Muscle of leg (tissue), 11 donors: ENCODE measurements around the gene SLC19A2. TPM values are rescaled to one million over a fixed set of nuclear protein-coding genes. Genes with fewer than 3 reads are reported as not detected.
"Not testable (repeated sequence)": the region's sequence is repeated elsewhere in the genome, so short reads cannot be mapped to it uniquely, and the experiment has no call there.

Experiments used
- DNase-seq: peaks from one replicate; pipeline ENCODE4 v3.0.0; 2013
- H3K27ac ChIP-seq: one replicate; pipeline ENCODE4 v1.5.1; 2013; ENCODE audit warnings: mild to moderate bottlenecking, low read length, control low read depth
- H3K27me3 ChIP-seq: one replicate; pipeline ENCODE4 v1.6.1; 2013; ENCODE audit warnings: low read length; ENCODE audit not compliant: control insufficient read depth, insufficient read depth
- H3K36me3 ChIP-seq: one replicate; pipeline ENCODE4 v1.6.1; 2013; ENCODE audit warnings: low read length; ENCODE audit not compliant: control insufficient read depth, insufficient read depth
- H3K4me1 ChIP-seq: one replicate; pipeline ENCODE4 v1.6.1; 2013; ENCODE audit warnings: low read length; ENCODE audit not compliant: control insufficient read depth, insufficient read depth
- H3K4me3 ChIP-seq: one replicate; pipeline ENCODE4 v1.5.1; 2013; ENCODE audit warnings: low read length, control low read depth
- H3K9me3 ChIP-seq: replicated peaks from 2 replicates; pipeline ENCODE4 v1.6.1; 2013; ENCODE audit warnings: low read depth, low read length; ENCODE audit not compliant: control insufficient read depth
- WGBS: methylation state at CpG from one replicate; pipeline ENCODE4 v1.1.5; 2013; ENCODE audit warnings: missing lambda C conversion rate; ENCODE audit not compliant: insufficient coverage; 5-methylcytosine and 5-hydroxymethylcytosine counted together
- polyA plus RNA-seq, 8 donors: library from polyadenylated mRNA; unstranded; fragments of 120-200 nt; gene quantifications; one replicate each; pipeline versions ENCODE4 v1.2.1 to v1.2.3, GENCODE V29; 2013; ENCODE audit warnings: inconsistent platforms in 1 of 8, low replicate concordance in 1 of 8; ENCODE audit not compliant: insufficient read length in 8 of 8, insufficient read depth in 1 of 8
- total RNA-seq: library from RNA; stranded (reverse); fragments of 120-200 nt; gene quantifications from one replicate; pipeline ENCODE4 v1.2.4, GENCODE V29; 2013

SLC19A2 gene
- total and polyA plus RNA-seq, 9 donors, result 4.9 to 7.6 (median 6.8) TPM

DNA sequence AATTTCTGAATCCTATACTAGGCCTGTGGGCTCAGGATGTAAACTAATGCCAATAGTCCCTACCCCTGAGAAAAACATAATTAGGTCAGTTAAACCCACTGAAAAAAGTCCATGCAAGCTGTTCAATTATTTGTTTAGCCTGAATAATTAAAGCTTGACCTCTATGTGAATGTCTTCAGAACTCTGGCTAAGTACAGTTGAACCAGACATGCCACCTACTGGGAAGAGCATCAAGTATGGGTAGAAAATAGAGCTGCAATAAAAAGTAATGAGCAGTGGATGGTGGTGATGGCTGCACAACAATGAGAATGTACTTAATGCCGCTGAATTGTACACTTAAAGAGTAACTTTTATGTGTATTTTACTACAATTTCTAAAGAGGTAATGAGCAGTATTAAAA is 23.6 kb upstream of the SLC19A2 start:
- Histone ChIP-seq H3K9me3 (no peaks in the 10 kb centered on the region), H3K27me3 (no peaks in the 10 kb centered on the region), H3K27ac (no peak overlapping the region), H3K4me3 (no peak overlapping the region), H3K4me1 (no peaks in the 10 kb centered on the region), H3K36me3 (no peaks in the 10 kb centered on the region)
- DNase-seq, result no peak
- WGBS, result no CpG with 5 or more reads among the region's 1 CpG

GRCh38 chr1:169508432-169509338 is 22.9 kb upstream of the SLC19A2 start:
- WGBS, result no CpG with 5 or more reads among the region's 3 CpGs
- DNase-seq, result no peak
- H3K4me3 ChIP-seq, result no peak overlapping the region
- H3K9me3 ChIP-seq, result no peaks in the 10 kb centered on the region
- no peaks in the 10 kb centered on the region for H3K27me3 ChIP-seq
- H3K27ac ChIP-seq, result no peak overlapping the region
- no peaks in the 10 kb centered on the region for H3K4me1 ChIP-seq
- H3K36me3 ChIP-seq, result no peaks in the 10 kb centered on the region

DNA sequence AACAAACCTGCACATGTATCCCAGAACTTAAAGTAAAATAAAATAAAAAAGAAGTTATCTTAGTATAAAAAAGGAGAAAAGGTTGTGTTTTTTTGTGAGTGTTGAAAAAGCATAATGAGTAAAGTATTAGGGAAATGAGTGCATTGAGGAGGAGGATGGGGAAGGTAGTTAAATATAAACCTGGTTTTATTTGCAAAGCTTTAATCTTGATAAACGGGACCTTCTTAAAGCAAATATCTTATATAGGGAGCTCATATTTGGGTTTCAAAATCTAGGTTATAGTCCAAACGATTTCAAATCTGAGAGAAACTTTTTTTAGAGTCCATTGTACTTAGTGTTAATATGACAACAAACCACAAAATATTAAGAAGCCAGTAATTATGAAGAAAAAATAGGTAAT is 21.7 kb upstream of the SLC19A2 start:
- H3K9me3 ChIP-seq, result no peaks in the 10 kb centered on the region
- no peak for DNase-seq
- no peaks in the 10 kb centered on the region for H3K27me3 ChIP-seq
- H3K27ac ChIP-seq, result no peak overlapping the region
- no peaks in the 10 kb centered on the region for H3K36me3 ChIP-seq
- H3K4me3 ChIP-seq, result no peak overlapping the region
- no peaks in the 10 kb centered on the region for H3K4me1 ChIP-seq
- no CpG with 5 or more reads among the region's 2 CpGs for WGBS

- H3K4me1 ChIP-seq, DNase-seq, H3K4me3 ChIP-seq, H3K27ac ChIP-seq, H3K9me3 ChIP-seq, H3K36me3 ChIP-seq, H3K27me3 ChIP-seq: not testable (repeated sequence)
- no CpG with 5 or more reads among the region's 2 CpGs for WGBS
These were observed 17.9 kb upstream of the SLC19A2 start for GRCh38 chr1:169503601-169504000.

DNA sequence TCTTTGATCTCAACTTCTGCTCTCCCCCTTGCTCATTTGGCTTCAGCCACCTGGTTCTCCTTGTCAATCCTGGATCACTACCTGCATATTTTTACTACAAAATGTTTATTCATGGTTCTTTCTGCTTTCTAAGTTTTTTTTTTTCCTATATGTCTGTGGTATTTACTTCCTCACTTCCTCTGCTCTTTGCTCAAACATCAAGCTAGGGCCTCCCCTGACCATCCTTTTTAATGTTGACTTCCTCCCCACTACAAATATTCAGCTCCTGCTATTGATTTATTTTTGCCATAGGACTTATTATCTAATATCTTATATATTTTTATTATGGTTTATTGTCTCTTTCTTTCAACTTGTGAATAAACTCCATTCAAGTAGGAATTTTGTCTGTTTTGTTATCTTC is 14.1 kb upstream of the SLC19A2 start:
- Histone ChIP-seq H3K36me3 (no peaks in the 10 kb centered on the region), H3K4me3 (no peak overlapping the region), H3K27ac (no peak overlapping the region), H3K4me1 (no peaks in the 10 kb centered on the region), H3K9me3 (no peaks in the 10 kb centered on the region), H3K27me3 (no peaks in the 10 kb centered on the region)
- no peak for DNase-seq

GRCh38 chr1:169497317-169497716 is 11.6 kb upstream of the SLC19A2 start:
- Histone ChIP-seq H3K27me3 (no peaks in the 10 kb centered on the region), H3K4me3 (no peak overlapping the region), H3K27ac (no peak overlapping the region), H3K36me3 (no peaks in the 10 kb centered on the region), H3K4me1 (no peaks in the 10 kb centered on the region), H3K9me3 (no peaks in the 10 kb centered on the region)
- WGBS, result no CpG with 5 or more reads among the region's 2 CpGs
- no peak for DNase-seq

GRCh38 chr1:169495916-169496315 is 10.2 kb upstream of the SLC19A2 start:
- H3K4me1 ChIP-seq, result no peaks in the 10 kb centered on the region
- no peaks in the 10 kb centered on the region for H3K36me3 ChIP-seq
- no peak overlapping the region for H3K4me3 ChIP-seq
- H3K9me3 ChIP-seq, result no peaks in the 10 kb centered on the region
- no CpG with 5 or more reads among the region's 2 CpGs for WGBS
- H3K27me3 ChIP-seq, result no peaks in the 10 kb centered on the region
- DNase-seq, result no peak
- no peak overlapping the region for H3K27ac ChIP-seq

- Histone ChIP-seq H3K9me3 (no peaks in the 10 kb centered on the region), H3K36me3 (no peaks in the 10 kb centered on the region), H3K27ac (no peak overlapping the region), H3K4me1 (no peaks in the 10 kb centered on the region), H3K27me3 (no peaks in the 10 kb centered on the region), H3K4me3 (no peak overlapping the region)
- DNase-seq, result no peak
These were observed 9.5 kb upstream of the SLC19A2 start for GRCh38 chr1:169495046-169495775.

DNA sequence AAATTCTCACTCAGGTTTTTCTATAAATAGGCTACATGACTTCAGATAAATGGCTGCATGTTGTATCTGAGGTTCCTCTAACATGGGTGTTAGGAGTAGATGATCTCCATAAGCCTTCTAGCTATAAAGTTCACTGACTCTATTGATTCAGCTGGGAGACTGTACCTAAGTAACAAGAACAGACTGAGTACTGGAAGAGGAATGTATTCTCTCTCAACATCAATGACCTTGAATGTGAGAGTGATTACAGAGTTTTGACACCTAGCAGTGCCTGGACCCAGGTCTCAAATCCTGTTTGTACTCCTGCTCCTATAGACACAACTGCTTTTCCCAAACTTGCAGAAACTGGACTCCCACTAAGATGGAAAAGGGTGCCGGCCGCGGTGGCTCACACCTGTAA is 8.6 kb upstream of the SLC19A2 start:
- no peaks in the 10 kb centered on the region for H3K36me3 ChIP-seq
- H3K27me3 ChIP-seq, result no peaks in the 10 kb centered on the region
- no peaks in the 10 kb centered on the region for H3K4me1 ChIP-seq
- WGBS, result 100% methylated on average over 3 of the region's 3 CpGs
- H3K27ac ChIP-seq, result no peak overlapping the region
- H3K9me3 ChIP-seq, result no peaks in the 10 kb centered on the region
- no peak for DNase-seq
- no peak overlapping the region for H3K4me3 ChIP-seq

GRCh38 chr1:169493251-169493650 is 7.5 kb upstream of the SLC19A2 start:
- H3K36me3 ChIP-seq, result no peaks in the 10 kb centered on the region
- no peak for DNase-seq
- H3K27ac ChIP-seq, result no peak overlapping the region
- no CpG with 5 or more reads among the region's 1 CpG for WGBS
- no peak overlapping the region for H3K4me3 ChIP-seq
- no peaks in the 10 kb centered on the region for H3K9me3 ChIP-seq
- H3K27me3 ChIP-seq, result no peaks in the 10 kb centered on the region
- no peaks in the 10 kb centered on the region for H3K4me1 ChIP-seq
